Muscle layer of duodenum (tissue), 2 donors: ENCODE results near the gene RHBDD1.

Experiments
- H3K27ac ChIP-seq: one replicate; pipeline ENCODE4 v1.7.0; 2013; ENCODE audit warnings: mild to moderate bottlenecking, low read length
- H3K27me3 ChIP-seq: one replicate; pipeline ENCODE4 v1.7.0; 2013; ENCODE audit warnings: low read depth, mild to moderate bottlenecking, control low read depth, low read length
- H3K36me3 ChIP-seq, 2 donors: one replicate each; pipeline ENCODE4 v1.7.0; 2013; ENCODE audit warnings: low read length in 2 of 2, control low read depth in 1 of 2, mild to moderate bottlenecking in 1 of 2; ENCODE audit not compliant: insufficient read depth in 2 of 2, control insufficient read depth in 1 of 2
- H3K4me1 ChIP-seq, 2 donors: one replicate each; pipeline ENCODE4 v1.7.0; 2013; ENCODE audit warnings: low read length in 2 of 2, mild to moderate bottlenecking in 2 of 2, control low read depth in 1 of 2, moderate library complexity in 1 of 2; ENCODE audit not compliant: insufficient read depth in 2 of 2, control insufficient read depth in 1 of 2
- H3K4me3 ChIP-seq, 2 donors: one replicate each; pipeline ENCODE4 v1.7.0; 2013; ENCODE audit warnings: low read length in 2 of 2, low read depth in 1 of 2, mild to moderate bottlenecking in 1 of 2
- H3K9me3 ChIP-seq, 2 donors: one replicate each; pipeline ENCODE4 v1.7.0; 2013; ENCODE audit warnings: low read length in 2 of 2, control low read depth in 1 of 2, mild to moderate bottlenecking in 1 of 2; ENCODE audit not compliant: control insufficient read depth in 1 of 2
- donor health status: healthy.

The RHBDD1 gene

GRCh38 chr2:226905718-226906117 lies 69.9 kb downstream of the RHBDD1 start:
- Histone ChIP-seq H3K4me3 (no peak overlapping the region), H3K27me3 (no peaks in the 10 kb centered on the region), H3K4me1 (peaks cover 0 to 5% of the 10 kb centered on the region in 2 donors), H3K36me3 (peaks cover 0 to 6% of the 10 kb centered on the region in 2 donors), H3K9me3 (no peaks in the 10 kb centered on the region), H3K27ac (no peak overlapping the region)

GRCh38 chr2:226906163-226906693 lies 70.4 kb downstream of the RHBDD1 start:
- H3K4me1 ChIP-seq, result peaks cover 0 to 5% of the 10 kb centered on the region in 2 donors
- peaks cover 0 to 6% of the 10 kb centered on the region in 2 donors for H3K36me3 ChIP-seq
- H3K9me3 ChIP-seq, result no peaks in the 10 kb centered on the region
- no peak overlapping the region for H3K27ac ChIP-seq
- H3K27me3 ChIP-seq, result no peaks in the 10 kb centered on the region
- no peak overlapping the region for H3K4me3 ChIP-seq

- Histone ChIP-seq H3K27ac (no peak overlapping the region), H3K36me3 (peaks cover 0 to 6% of the 10 kb centered on the region in 2 donors), H3K27me3 (no peaks in the 10 kb centered on the region), H3K9me3 (no peaks in the 10 kb centered on the region), H3K4me3 (no peak overlapping the region), H3K4me1 (peaks cover 0 to 5% of the 10 kb centered on the region in 2 donors)
Observed at GRCh38 chr2:226909126-226909525, 73.3 kb downstream of the RHBDD1 start.

- H3K4me3 ChIP-seq, result no peak overlapping the region
Observed at GRCh38 chr2:226909836-226910235, 74.0 kb downstream of the RHBDD1 start.

GRCh38 chr2:226910384-226910783 lies 74.5 kb downstream of the RHBDD1 start:
- Histone ChIP-seq H3K27me3 (no peaks in the 10 kb centered on the region), H3K9me3 (no peaks in the 10 kb centered on the region), H3K4me3 (no peak overlapping the region), H3K4me1 (peaks cover 0 to 5% of the 10 kb centered on the region in 2 donors), H3K27ac (no peak overlapping the region), H3K36me3 (peaks cover 0 to 6% of the 10 kb centered on the region in 2 donors)

More at GRCh38 chr2:226909836-226910235, 74.0 kb downstream of the RHBDD1 start:
- peaks cover 0 to 6% of the 10 kb centered on the region in 2 donors for H3K36me3 ChIP-seq
- H3K27ac ChIP-seq, result no peak overlapping the region
- H3K4me1 ChIP-seq, result peaks cover 0 to 5% of the 10 kb centered on the region in 2 donors
- H3K9me3 ChIP-seq, result no peaks in the 10 kb centered on the region
- no peaks in the 10 kb centered on the region for H3K27me3 ChIP-seq

GRCh38 chr2:226911932-226912331 lies 76.1 kb downstream of the RHBDD1 start:
- peaks cover 0 to 6% of the 10 kb centered on the region in 2 donors for H3K36me3 ChIP-seq
- H3K27me3 ChIP-seq, result no peaks in the 10 kb centered on the region

GRCh38 chr2:226913641-226914040 lies 77.8 kb downstream of the RHBDD1 start:
- Histone ChIP-seq H3K4me3 (no peak overlapping the region), H3K27ac (no peak overlapping the region), H3K9me3 (no peaks in the 10 kb centered on the region), H3K27me3 (no peaks in the 10 kb centered on the region), H3K4me1 (no peaks in the 10 kb centered on the region), H3K36me3 (peaks cover 0 to 6% of the 10 kb centered on the region in 2 donors)

More at GRCh38 chr2:226911932-226912331, 76.1 kb downstream of the RHBDD1 start:
- Histone ChIP-seq H3K9me3 (no peaks in the 10 kb centered on the region), H3K4me1 (peaks cover 0 to 5% of the 10 kb centered on the region in 2 donors), H3K27ac (no peak overlapping the region), H3K4me3 (no peak overlapping the region)

- Histone ChIP-seq H3K36me3 (no peaks in the 10 kb centered on the region), H3K27ac (no peak overlapping the region), H3K4me3 (no peak overlapping the region), H3K9me3 (peaks cover 0 to 4% of the 10 kb centered on the region in 2 donors), H3K27me3 (no peaks in the 10 kb centered on the region), H3K4me1 (no peaks in the 10 kb centered on the region)
Observed at GRCh38 chr2:226915846-226916360, 80.0 kb downstream of the RHBDD1 start.

GRCh38 chr2:226916669-226917068 lies 80.8 kb downstream of the RHBDD1 start:
- peaks cover 0 to 5% of the 10 kb centered on the region in 2 donors for H3K9me3 ChIP-seq
- no peaks in the 10 kb centered on the region for H3K27me3 ChIP-seq
- no peaks in the 10 kb centered on the region for H3K36me3 ChIP-seq
- no peak overlapping the region for H3K4me3 ChIP-seq
- no peak overlapping the region for H3K27ac ChIP-seq
- no peaks in the 10 kb centered on the region for H3K4me1 ChIP-seq

- H3K4me3 ChIP-seq, result no peak overlapping the region
- H3K27ac ChIP-seq, result no peak overlapping the region
- H3K4me1 ChIP-seq, result no peaks in the 10 kb centered on the region
- H3K27me3 ChIP-seq, result no peaks in the 10 kb centered on the region
- H3K9me3 ChIP-seq, result no peaks in the 10 kb centered on the region
- no peaks in the 10 kb centered on the region for H3K36me3 ChIP-seq
Observed at GRCh38 chr2:226932443-226932842, 96.6 kb downstream of the RHBDD1 start.

GRCh38 chr2:226934546-226935201 lies 98.8 kb downstream of the RHBDD1 start:
- Histone ChIP-seq H3K27ac (no peak overlapping the region), H3K4me1 (no peaks in the 10 kb centered on the region), H3K4me3 (no peak overlapping the region), H3K36me3 (no peaks in the 10 kb centered on the region), H3K9me3 (no peaks in the 10 kb centered on the region), H3K27me3 (no peaks in the 10 kb centered on the region)
